Spleen (tissue), 11 donors: ENCODE results near the gene EDIL3. TPM values are rescaled to one million over a fixed set of nuclear protein-coding genes. Genes with fewer than 3 reads are reported as not detected.

ENCODE experiments used
- DNase-seq: peaks from one replicate; pipeline ENCODE4 v3.0.0-alpha.2; 2020
- H3K27ac ChIP-seq, 8 donors: fragments of 200-600 bp; sonication (generic) in 7 of 8; 1 replicate in 4 of 8; 2 replicates in 4 of 8; pipeline versions ENCODE4 v1.5.0 to v1.8.0; 2016 to 2021; ENCODE audit warnings: inconsistent platforms in 4 of 8, mild to moderate bottlenecking in 4 of 8, moderate library complexity in 1 of 8
- H3K27me3 ChIP-seq, 7 donors: fragments of 200-600 bp; sonication (generic) in 6 of 7; replicated peaks in 1 of 7; 1 replicate in 4 of 7; 2 replicates in 3 of 7; pipeline versions ENCODE4 v1.5.0 to v1.8.0; 2016 to 2021; ENCODE audit warnings: inconsistent platforms in 3 of 7, mild to moderate bottlenecking in 1 of 7
- H3K36me3 ChIP-seq, 6 donors: fragments of 200-600 bp; sonication (generic) in 5 of 6; 1 replicate in 4 of 6; 2 replicates in 2 of 6; pipeline versions ENCODE4 v1.5.0 to v1.8.0; 2016 to 2021; ENCODE audit warnings: inconsistent platforms in 2 of 6
- H3K4me1 ChIP-seq, 6 donors: fragments of 200-600 bp; sonication (generic) in 5 of 6; 1 replicate in 3 of 6; 2 replicates in 3 of 6; pipeline versions ENCODE4 v1.5.0 to v1.8.0; 2016 to 2021; ENCODE audit warnings: inconsistent platforms in 3 of 6
- H3K4me3 ChIP-seq, 8 donors: fragments of 200-600 bp; sonication (generic) in 7 of 8; 1 replicate in 4 of 8; 2 replicates in 4 of 8; pipeline versions ENCODE4 v1.5.0 to v1.8.0; 2016 to 2021; ENCODE audit warnings: inconsistent platforms in 4 of 8, mild to moderate bottlenecking in 4 of 8, moderate library complexity in 2 of 8
- H3K9me3 ChIP-seq, 8 donors: fragments of 200-600 bp; sonication (generic) in 7 of 8; 1 replicate in 4 of 8; 2 replicates in 4 of 8; pipeline versions ENCODE4 v1.5.0 to v1.8.0; 2016 to 2021; ENCODE audit warnings: inconsistent platforms in 4 of 8
- POLR2A ChIP-seq, 3 donors: fragments of 450-650 bp; IDR thresholded peaks; one replicate each; pipeline ENCODE4 v1.5.1; 2017; ENCODE audit warnings: antibody characterized with exemption in 3 of 3, mild to moderate bottlenecking in 1 of 3
- POLR2AphosphoS5 ChIP-seq, 3 donors: sonication (generic); formaldehyde crosslinking; IDR thresholded peaks; one replicate each; pipeline ENCODE4 v1.5.1; 2017; ENCODE audit warnings: antibody characterized with exemption in 3 of 3
- WGBS, 5 donors: extraction: QIAGEN DNeasy Blood & Tissue Kit in 3 of 5; methylation state at CpG; one replicate each; pipeline versions ENCODE4 v1.1.5 to v1.1.7; 2013 to 2018; 5-methylcytosine and 5-hydroxymethylcytosine counted together
- intact Hi-C: fragments of 100-400 bp; cut with DNase I; formaldehyde crosslinking; loops from one replicate; pipeline ENCODE4 v1.15.0; 2023; ENCODE audit warnings: low total_unique reads
- polyA plus RNA-seq, 3 donors: library from polyadenylated mRNA; stranded (reverse); fragments of 200-250 nt; gene quantifications; one replicate each; pipeline ENCODE4 v1.2.1, GENCODE V29; 2013
- total RNA-seq, 7 donors: library from RNA; depleted of rRNA in 3 of 7; stranded (reverse); fragments of >200 nt in 3 of 7; fragmentation: NEBNext Ultra II Directional in 4 of 7; extraction: Animal tissue kit (Norgen Biotek cat#: 25700) in 4 of 7; gene quantifications; one replicate each; pipeline versions ENCODE4 v1.1.0 to v1.2.1, GENCODE V29; 2016 to 2021
- TF ChIP-seq, protein P1 (sequence below), 11 experiments: fragments of 200-600 bp in 7 of 11; fragments of 450-650 bp in 4 of 11; sonication (generic) in 4 of 11; IDR thresholded peaks in 8 of 11; conservative IDR thresholded peaks in 3 of 11; 1 replicate in 7 of 11; 2 replicates in 4 of 11; pipeline versions ENCODE4 v1.4.0 to v1.8.0; 2016 to 2021; ENCODE audit warnings: antibody characterized with exemption in 11 of 11, inconsistent platforms in 4 of 11, mild to moderate bottlenecking in 1 of 11
- donor health status: healthy with polysubstance abuse.
- donor health status: DM: no; HTN: no; CAD: no; lungs with moderate emphysema.
- donor health status: DM: no; HTN: no; CAD: no.
- donor health status: Bipolar disorder and iron deficiency.
- donor health status: healthy.
- donor health status: DM: no; HTN: no; CAD: no.
- donor health status: DM: yes; HTN: yes; CAD: no.

EDIL3 gene
- total and polyA plus RNA-seq, 10 donors, result 0.61 to 2.9 (median 2.1) TPM

DNA sequence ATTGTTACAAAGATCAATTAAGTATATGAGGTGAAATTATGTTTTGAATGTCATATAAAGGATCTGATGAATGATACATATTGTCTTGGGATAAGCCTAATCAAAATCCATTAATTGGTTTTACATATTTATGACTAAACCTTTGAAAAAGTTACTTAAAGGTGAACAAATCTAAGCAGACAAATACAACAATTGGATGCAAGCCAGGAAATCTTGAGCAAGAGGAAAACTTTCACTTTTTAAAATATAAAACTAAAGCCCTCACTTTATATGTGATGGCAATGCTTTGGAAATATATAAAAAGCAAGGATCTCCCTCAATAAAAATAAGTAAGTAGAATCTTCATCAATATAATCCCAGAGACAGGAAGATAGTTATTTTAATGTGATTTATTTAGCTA, 80.1 kb downstream of the EDIL3 start:
- H3K27ac ChIP-seq, result no peak overlapping the region
- intact Hi-C loops, result no loop called here
- H3K27me3 ChIP-seq, result no peaks in the 10 kb centered on the region
- no peak overlapping the region for H3K4me3 ChIP-seq
- H3K36me3 ChIP-seq, result no peaks in the 10 kb centered on the region
- no peak for DNase-seq
- no peaks in the 10 kb centered on the region for H3K4me1 ChIP-seq
- H3K9me3 ChIP-seq, result no peaks in the 10 kb centered on the region
- no peak for TF ChIP-seq POLR2A (IDR thresholded peaks at IDR 0.05)
- TF ChIP-seq, protein P1, sequence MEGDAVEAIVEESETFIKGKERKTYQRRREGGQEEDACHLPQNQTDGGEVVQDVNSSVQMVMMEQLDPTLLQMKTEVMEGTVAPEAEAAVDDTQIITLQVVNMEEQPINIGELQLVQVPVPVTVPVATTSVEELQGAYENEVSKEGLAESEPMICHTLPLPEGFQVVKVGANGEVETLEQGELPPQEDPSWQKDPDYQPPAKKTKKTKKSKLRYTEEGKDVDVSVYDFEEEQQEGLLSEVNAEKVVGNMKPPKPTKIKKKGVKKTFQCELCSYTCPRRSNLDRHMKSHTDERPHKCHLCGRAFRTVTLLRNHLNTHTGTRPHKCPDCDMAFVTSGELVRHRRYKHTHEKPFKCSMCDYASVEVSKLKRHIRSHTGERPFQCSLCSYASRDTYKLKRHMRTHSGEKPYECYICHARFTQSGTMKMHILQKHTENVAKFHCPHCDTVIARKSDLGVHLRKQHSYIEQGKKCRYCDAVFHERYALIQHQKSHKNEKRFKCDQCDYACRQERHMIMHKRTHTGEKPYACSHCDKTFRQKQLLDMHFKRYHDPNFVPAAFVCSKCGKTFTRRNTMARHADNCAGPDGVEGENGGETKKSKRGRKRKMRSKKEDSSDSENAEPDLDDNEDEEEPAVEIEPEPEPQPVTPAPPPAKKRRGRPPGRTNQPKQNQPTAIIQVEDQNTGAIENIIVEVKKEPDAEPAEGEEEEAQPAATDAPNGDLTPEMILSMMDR (IDR thresholded peaks at IDR 0.05 in 8 of 11, conservative IDR thresholded peaks at IDR 0.05 in 3 of 11), result no peak
- TF ChIP-seq POLR2AphosphoS5 (IDR thresholded peaks at IDR 0.05), result no peak

DNA sequence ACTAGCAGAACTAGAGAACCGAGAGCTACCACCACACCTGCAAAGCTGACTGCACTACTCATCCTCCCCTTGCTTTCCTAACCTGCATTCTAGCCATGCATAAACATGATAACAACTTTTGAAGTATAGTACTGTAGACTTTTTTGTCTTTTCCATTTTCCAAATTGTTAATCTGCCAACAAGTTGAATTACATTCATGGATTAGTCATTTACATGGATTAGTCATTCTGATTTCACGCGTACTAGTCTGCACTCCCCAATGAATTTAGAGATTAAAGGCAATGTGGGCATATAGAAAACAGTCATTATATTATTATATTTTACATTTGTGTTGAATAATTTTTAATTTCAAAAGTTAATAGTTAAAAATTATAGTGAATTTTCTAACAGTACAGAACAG, 81.4 kb downstream of the EDIL3 start:
- intact Hi-C loops, result no loop called here
- no peaks in the 10 kb centered on the region for H3K4me1 ChIP-seq

DNA sequence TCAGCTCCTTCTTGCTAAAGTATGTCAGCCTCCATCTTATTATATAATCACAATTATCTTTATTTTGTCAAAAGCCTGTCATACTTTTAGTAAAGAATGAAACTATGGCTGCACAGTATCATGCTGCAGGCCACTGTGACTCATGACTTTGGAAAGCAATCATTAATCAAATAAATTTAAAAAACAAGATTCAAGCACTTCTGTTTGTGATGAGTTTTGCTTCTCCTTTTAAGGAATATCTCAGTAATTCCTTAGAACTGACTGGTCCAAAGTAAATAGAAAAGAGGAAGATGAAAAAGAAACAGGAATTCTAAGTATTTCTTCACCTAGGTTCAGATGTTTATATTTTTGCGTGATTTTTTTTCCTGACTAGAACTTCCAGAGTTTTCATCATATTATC, 83.1 kb downstream of the EDIL3 start:
- H3K4me1 ChIP-seq, result no peaks in the 10 kb centered on the region
- no peak overlapping the region for H3K4me3 ChIP-seq
- H3K9me3 ChIP-seq, result no peaks in the 10 kb centered on the region
- intact Hi-C loops, result no loop called here
- no peaks in the 10 kb centered on the region for H3K36me3 ChIP-seq
- no peak for DNase-seq
- no peaks in the 10 kb centered on the region for H3K27me3 ChIP-seq
- TF ChIP-seq POLR2A (IDR thresholded peaks at IDR 0.05), result no peak
- TF ChIP-seq, protein P1 (IDR thresholded peaks at IDR 0.05 in 8 of 11, conservative IDR thresholded peaks at IDR 0.05 in 3 of 11), result no peak
- TF ChIP-seq POLR2AphosphoS5 (IDR thresholded peaks at IDR 0.05), result no peak
- WGBS, 5 donors, result 69 to 90% (median 75%) methylated on average over 1 of the region's 1 CpG
- no peak overlapping the region for H3K27ac ChIP-seq

More for the DNA sequence above, 81.4 kb downstream of the EDIL3 start:
- 88 to 98% (median 94%) methylated on average over 3 of the region's 3 CpGs for WGBS, 5 donors
- no peak overlapping the region for H3K4me3 ChIP-seq
- no peaks in the 10 kb centered on the region for H3K27me3 ChIP-seq
- TF ChIP-seq, protein P1 (IDR thresholded peaks at IDR 0.05 in 8 of 11, conservative IDR thresholded peaks at IDR 0.05 in 3 of 11), result no peak
- TF ChIP-seq POLR2AphosphoS5 (IDR thresholded peaks at IDR 0.05) (no peak), POLR2A (IDR thresholded peaks at IDR 0.05) (no peak)
- DNase-seq, result no peak
- H3K27ac ChIP-seq, result no peak overlapping the region
- H3K36me3 ChIP-seq, result no peaks in the 10 kb centered on the region
- no peaks in the 10 kb centered on the region for H3K9me3 ChIP-seq

DNA sequence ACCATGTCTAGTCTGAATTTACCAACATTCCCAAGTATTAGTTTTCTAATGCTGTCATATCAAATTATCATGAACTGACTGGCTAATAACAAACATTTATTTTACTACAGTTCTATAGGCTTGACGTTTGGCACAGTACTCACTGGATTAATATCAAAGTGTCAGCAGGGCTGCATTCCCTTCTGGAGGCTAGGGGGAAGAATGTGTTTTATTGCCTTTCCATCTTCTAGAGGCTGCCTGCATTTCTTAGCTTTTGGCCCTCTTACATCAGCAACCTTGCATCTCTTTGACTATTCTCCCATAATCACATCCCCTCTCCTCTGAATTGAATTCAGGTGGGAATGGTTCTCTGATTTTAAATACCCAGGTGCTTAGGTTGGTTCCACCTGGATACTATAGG, 84.7 kb downstream of the EDIL3 start:
- Histone ChIP-seq H3K27me3 (no peaks in the 10 kb centered on the region), H3K36me3 (no peaks in the 10 kb centered on the region), H3K27ac (no peak overlapping the region), H3K4me1 (no peaks in the 10 kb centered on the region), H3K9me3 (no peaks in the 10 kb centered on the region), H3K4me3 (no peak overlapping the region)
- 55 to 80% (median 69%) methylated on average over 1 of the region's 1 CpG for WGBS, 5 donors
- DNase-seq, result no peak
- TF ChIP-seq POLR2AphosphoS5 (IDR thresholded peaks at IDR 0.05), result no peak
- TF ChIP-seq, protein P1 (IDR thresholded peaks at IDR 0.05 in 8 of 11, conservative IDR thresholded peaks at IDR 0.05 in 3 of 11), result no peak
- no peak for TF ChIP-seq POLR2A (IDR thresholded peaks at IDR 0.05)
- intact Hi-C loops, result no loop called here
